Coronary artery (tissue), 2 donors: Measurements from ENCODE around the gene MSH6.

Experiments used
- DNase-seq: peaks from one replicate; pipeline ENCODE4 v3.0.0-alpha.2; 2017; ENCODE audit warnings: low spot score
- H3K27ac ChIP-seq, 2 donors: fragments of 200-600 bp; sonication (generic); one replicate each; pipeline ENCODE4 v1.5.1; 2016 to 2019
- H3K4me3 ChIP-seq: fragments of 200-600 bp; sonication (generic); 2 replicates; pipeline ENCODE4 v1.5.1; 2016; ENCODE audit warnings: mild to moderate bottlenecking, moderate library complexity
- CTCF ChIP-seq: fragments of 200-600 bp; sonication (generic); IDR thresholded peaks from one replicate; pipeline ENCODE4 v1.5.1; 2019; ENCODE audit warnings: antibody characterized with exemption

The MSH6 gene

DNA sequence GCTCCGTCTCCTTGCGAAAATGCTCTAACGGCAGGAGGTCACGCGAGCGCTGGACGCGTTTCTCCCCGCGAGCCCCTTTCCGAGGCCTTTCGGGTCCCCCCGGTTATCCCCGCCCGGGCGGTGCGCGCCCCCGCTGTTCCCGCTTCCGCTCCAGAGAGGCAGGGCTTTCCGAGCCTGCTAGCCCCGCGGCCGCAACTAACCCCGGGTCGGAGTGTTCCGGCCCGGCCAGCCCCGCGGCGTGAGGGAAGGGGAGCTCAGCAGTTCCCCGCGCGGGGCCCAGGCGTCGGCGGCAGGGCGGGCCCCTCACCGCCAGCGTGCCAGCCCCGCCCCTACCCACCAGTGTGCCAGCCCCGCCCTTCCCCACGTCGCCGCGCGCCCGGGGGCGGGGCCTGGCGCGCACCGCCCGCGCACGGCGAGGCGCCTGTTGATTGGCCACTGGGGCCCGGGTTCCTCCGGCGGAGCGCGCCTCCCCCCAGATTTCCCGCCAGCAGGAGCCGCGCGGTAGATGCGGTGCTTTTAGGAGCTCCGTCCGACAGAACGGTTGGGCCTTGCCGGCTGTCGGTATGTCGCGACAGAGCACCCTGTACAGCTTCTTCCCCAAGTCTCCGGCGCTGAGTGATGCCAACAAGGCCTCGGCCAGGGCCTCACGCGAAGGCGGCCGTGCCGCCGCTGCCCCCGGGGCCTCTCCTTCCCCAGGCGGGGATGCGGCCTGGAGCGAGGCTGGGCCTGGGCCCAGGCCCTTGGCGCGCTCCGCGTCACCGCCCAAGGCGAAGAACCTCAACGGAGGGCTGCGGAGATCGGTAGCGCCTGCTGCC, at the start of gene MSH6:
TSS of gene MSH6 (plus strand) at position 475 of the 815 bp plus-strand sequence. CDS start at position 564, 89 bp downstream.
- H3K4me3 ChIP-seq: peak within 1 kb of the TSS; percentile 91

GRCh38 chr2:47735136-47735869, 47.6 kb upstream of the MSH6 start:
- Histone ChIP-seq H3K4me3 (no peak overlapping the region), H3K27ac (no peak overlapping the region)
- TF ChIP-seq CTCF: no peak
- no peak for DNase-seq

More for the DNA sequence above, at the start of gene MSH6:
- DNase-seq: peak; percentile 92
- TF ChIP-seq CTCF: no peak
- H3K27ac ChIP-seq: peak within 1 kb of the TSS; percentile 88 to 92

DNA sequence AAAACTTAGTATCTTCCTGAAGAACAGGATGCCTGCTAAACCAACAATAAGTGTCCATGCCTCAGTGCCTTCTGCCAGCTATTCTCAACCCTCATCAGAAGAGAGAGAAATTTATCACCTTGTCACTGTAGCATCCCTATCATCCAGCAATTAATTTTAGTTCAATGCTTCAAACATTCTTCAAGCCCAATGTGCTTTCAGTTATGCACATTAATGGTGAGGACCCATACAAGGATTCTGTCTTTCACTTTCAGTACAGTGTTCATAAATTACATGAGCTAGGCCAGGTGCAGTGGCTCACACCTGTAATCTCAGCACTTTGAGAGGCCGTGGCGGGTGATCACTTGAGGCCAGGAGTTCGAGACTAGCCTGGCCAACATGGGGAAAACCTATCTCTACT, 47.0 kb upstream of the MSH6 start:
- no peak for TF ChIP-seq CTCF
- H3K4me3 ChIP-seq: no peak overlapping the region
- H3K27ac ChIP-seq: no peak overlapping the region

DNA sequence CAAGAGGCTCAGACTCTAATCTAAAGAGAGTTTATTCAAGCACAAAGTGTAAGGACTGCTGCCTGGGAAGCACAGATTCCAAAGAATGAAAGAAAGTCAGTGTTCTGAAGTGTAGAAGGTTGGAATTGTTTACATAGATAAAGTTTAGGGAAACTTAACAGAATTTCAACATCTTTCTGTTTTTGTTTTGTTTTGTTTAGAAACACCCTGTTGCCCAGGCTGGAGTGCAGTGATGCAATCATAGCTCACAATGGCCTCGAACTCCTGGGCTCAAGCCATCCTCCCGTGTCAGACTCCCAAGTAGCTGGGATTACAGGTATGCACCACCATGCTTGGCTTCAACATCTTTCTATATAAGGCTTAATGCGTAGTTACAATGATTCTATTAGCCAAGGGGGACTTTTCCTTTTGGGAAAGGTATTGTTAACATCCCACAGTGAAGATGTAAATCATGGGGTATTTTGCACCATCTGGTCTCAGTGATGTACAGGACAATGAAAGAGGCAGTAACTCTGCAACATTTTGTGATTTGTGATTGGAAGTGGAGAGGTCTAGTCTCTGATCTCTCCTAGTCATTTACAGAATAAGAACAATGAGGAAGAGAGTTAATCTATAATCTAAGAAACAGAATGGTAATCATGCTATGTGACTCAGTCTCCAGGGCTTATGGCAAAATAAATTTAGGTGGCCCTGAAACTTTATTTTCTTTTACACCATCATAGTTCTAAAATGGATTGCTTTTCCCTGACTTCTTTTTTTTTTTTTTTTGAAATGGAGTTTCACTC, 45.6 kb upstream of the MSH6 start:
- no peak for DNase-seq
- Histone ChIP-seq H3K27ac (no peak overlapping the region), H3K4me3 (no peak overlapping the region)
- TF ChIP-seq CTCF: no peak

More for the DNA sequence above, 47.0 kb upstream of the MSH6 start:
- DNase-seq: no peak

DNA sequence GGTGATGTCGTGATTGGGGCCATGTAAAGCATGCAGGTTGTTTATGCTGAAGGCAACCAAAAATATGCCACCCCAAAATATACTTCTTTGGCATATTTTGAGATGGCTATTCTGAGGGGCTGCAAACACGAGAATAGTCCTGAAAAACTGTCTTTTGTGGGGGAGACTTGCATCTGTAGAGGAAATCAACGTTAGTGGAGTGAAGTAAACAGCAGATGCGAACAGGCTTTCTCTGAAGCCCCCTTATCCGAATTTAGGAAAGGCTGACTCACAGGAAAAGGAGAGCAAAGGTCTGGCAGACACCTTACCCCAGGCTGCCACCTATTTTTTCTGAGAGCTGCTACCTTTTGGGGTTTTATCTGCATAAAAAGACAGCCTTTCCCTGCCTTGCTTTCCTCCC, 44.6 kb upstream of the MSH6 start:
- Histone ChIP-seq H3K4me3 (no peak overlapping the region), H3K27ac (no peak overlapping the region)
- TF ChIP-seq CTCF: no peak
- DNase-seq: no peak

DNA sequence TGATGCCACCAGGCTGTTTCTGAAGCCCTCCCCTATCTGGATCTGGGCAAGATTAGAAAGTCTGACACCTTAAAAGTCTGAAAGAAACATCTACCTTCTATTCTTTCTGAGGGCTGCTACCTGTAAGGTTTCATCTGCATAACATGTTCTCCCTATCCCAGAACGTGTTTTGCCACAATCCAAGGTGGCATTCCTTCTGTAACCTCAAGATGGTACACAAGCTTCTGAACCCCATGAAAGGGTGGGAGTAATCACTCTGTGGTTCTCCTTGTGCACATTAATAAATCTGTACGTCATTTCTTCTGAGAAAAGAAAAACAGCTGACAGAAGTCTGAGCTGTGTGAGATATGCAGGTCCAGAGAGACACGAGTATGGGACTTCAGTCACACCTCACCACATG, 41.8 kb upstream of the MSH6 start:
- DNase-seq: no peak
- no peak for TF ChIP-seq CTCF
- Histone ChIP-seq H3K4me3 (no peak overlapping the region), H3K27ac (no peak overlapping the region)
